NCI-H2107 treated with DMSO at 0.1 percent for 48 hours (cell line): ENCODE results near the gene KMT2A.
A peak's percentile ranks its signal among the peaks of the same experiment; 100 is the strongest.
"Not testable (repeated sequence)": the region's sequence is repeated elsewhere in the genome, so short reads cannot be mapped to it uniquely, and the experiment has no call there.

Experiments
- DNase-seq: peaks from one replicate; lab custom pipeline; 2025; ENCODE audit not compliant: unreplicated experiment; lab: John Stamatoyannopoulos, UW

Gene KMT2A

DNA sequence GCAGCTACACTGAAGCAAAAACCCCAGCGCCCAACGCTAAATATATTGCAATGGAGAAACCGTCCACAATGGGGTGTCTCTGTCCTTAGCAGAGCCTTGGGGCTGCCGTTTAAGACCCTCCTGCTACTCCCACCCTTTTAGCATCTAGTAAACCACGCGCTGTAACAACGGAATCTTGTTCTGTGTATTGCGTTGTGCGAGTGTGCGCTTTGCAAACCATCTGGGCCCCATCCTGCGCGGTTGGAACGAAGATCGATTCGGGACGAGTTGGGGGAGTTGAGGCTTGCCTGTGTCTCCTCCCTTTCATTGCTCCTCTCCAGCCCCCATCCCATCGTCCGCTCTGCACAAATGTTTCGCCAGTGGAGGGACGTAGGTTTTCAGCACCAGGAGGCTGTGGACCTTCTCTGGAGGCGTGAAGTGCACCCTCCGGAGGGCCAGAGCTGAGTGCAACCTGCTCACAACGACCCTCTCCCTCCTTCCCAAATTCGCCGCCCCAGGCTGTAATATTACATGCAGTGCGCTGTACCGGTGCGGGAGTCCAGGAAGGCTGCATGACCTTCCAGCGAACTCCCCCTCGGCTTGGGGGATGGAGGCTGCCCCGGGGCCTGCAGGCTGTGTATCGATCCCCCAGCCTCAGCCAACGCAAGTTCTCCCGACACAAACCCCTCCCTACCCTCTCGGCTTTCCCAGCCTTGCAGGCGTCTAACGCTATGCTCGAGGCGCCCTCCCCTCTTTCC is 1.6 kb upstream of the KMT2A start:
- DNase-seq = no peak

DNA sequence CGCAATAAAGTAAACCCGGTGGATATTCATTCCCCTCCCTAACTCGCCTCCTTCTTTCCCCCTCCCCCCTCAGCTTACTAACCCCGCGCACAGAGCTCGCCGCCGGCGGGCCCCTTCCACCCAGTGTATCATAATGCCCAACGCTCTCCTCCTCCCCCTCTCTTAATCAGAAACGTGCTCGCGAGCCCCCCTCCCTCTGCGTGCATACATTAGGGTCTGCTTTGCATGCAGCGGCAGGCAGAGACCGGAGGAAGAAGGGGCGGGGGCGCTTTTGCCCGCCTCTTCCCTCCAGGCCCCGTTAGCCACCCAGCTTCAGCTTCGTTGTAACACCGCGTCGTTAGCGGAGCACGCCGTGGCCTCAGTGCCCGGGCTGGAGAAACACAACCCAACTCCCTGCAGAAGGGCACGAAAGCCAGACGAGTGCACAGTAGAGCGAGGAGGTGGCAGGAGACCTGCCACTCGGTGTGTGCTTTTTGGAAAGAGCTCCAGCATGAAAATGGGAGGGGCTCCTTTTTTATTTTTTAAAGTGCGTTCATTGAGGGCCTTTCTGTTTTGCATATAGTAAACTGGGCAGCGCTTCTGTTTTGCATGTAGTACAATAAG is 901 bp upstream of the KMT2A start:
- DNase-seq = peak; percentile 75

DNA sequence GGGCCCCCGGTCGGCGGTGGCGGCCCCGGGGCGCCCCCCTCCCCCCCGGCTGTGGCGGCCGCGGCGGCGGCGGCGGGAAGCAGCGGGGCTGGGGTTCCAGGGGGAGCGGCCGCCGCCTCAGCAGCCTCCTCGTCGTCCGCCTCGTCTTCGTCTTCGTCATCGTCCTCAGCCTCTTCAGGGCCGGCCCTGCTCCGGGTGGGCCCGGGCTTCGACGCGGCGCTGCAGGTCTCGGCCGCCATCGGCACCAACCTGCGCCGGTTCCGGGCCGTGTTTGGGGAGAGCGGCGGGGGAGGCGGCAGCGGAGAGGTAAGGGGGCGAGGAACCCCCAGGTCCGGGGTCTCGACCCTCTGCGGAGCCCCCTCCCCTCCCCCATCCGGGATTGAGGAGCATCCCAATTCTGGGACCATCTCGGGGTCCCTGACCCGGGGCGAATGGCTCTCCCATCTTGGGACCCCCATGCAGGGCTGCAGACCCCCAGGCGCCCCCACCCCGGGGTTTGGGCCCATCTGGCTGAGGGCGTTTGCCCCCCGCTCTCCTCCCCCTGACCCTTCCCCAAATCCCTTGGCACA is 431 bp downstream of the KMT2A start:
- DNase-seq = no peak

DNA sequence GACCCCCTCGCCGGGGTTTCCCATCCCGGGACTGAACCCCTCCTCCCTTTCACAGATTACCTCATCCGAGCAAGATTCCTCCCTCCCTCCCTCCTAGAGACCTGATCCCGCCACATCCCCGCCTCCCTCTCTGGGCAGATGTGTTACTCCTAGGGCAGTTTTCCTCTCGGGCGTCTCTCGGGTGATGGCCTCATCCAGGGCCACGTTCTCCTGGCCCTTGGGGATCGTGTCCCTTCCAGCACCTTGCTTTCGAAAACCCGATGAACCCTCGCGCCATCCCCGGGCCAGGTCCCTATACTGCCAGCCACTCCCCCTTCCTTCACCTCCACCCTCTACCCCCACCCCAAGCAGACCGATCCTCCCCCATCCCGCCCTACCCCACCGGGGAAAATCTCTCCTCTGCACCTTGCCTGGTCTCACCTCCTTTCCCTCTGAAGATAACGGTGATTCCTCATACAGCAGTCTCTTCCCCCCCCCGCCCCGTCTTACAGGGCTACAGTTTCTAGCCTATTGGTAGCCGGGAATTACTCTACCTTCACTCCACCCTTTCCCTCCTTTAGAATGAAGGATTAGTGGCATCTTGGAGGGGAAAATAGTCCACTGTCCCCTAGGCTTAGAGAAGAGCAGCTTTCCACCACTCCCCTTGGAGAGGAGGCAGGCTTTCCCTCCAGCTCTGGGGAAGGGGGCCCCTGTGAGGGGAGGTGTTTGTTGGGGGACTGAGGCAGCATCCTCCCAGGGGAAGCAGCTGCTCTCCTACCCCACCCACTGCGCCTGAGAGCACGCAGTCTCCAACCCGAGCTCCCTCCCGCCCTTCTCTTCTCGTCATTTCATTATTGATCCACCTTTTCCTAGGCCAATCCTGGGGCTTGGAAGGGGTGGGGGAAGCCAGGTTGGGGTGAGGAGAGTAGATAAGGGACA is 1.2 kb downstream of the KMT2A start:
- DNase-seq = peak; percentile 59

DNA sequence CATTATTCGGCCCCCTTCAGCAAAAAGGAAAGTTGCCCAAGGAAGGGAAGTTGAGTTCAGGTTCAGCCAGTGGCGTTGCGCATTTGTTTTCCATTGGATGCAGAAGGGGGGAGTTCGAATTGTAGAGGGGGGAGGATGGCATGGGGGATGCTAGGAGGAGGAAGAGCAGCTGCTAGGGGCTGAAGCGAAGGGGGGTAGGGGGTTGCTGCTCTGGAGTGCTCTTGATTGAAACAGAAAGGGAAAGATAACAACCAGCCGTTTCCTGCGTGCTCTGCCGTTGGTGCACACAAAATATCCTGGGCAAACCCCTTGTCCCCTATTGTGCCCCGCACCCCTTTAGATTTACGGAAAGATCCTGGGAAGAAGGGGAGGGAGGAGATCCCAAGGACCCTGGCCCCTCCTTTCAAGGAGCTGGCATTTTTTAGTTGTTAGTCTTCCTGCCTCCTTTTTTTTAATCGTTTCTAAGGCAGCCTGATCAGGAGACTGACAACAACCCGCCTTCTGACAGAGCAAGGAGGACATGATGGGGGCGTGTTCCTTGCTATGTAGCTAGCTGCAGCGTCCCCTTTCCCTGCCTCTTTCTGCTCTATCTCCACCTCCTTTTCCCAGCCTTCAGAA is 2.1 kb downstream of the KMT2A start:
- DNase-seq = peak; percentile 50

DNA sequence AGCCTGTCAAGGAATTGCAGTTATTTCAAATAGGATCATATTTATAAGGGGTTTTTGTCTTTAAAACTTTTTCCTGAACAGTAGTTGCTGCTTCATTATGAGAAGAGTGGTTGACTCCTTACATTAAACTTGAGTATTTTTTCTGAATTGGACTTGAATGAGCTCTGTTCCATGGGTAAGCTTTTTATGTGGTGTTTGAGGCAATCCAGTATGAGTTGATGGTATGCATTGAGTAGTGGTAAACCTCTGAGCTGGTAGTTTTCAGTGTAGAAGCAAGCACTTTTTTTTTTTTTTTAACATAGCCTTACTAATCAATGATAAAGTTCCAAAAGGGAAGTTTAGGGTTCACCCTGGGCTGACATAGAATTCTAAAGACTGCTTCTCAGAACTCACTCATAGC is 3.4 kb downstream of the KMT2A start:
- no peak for DNase-seq

DNA sequence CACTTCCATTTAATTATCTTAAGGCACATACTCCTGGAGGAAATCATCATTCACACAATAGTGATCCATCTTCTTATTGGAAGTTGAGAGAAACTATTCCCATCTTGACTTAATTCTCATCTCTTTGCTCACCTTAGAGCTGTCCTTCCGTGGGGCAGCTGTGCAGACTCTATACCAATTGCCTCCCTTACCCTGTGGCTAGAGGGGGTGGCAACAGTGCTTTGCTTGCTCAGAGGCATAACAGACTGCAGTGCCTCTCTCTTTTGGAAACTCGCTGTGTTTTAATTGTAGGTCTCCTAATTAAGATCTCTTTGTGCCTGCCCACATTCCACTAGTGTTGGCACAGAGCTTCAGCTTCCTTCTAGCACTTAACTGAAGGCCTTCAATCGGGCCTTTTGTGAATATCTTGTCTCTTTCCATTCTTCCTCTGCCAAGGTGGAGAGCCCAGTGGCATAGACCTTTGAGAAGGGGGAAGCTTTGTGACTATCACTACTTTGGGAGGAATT is 5.5 kb downstream of the KMT2A start:
- DNase-seq = no peak

DNA sequence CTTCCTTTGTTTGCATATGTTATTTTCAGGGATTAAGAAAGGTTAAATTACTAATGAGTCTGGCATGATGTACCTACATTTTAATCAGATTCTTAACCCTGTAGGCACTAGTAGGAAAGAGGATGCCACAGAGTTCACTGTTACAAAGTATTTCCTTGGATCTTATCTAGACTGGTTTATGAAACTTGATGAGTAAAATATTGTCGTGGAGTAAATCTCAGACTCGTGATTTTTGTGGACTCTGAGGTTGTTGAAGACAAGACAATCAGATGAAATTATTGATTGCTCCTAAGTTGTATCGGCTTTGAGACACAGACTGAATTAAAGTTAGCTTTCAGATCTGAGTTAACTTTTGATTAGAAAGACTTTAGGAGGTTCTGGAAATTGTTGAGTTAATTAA is 6.0 kb downstream of the KMT2A start:
- DNase-seq = no peak

DNA sequence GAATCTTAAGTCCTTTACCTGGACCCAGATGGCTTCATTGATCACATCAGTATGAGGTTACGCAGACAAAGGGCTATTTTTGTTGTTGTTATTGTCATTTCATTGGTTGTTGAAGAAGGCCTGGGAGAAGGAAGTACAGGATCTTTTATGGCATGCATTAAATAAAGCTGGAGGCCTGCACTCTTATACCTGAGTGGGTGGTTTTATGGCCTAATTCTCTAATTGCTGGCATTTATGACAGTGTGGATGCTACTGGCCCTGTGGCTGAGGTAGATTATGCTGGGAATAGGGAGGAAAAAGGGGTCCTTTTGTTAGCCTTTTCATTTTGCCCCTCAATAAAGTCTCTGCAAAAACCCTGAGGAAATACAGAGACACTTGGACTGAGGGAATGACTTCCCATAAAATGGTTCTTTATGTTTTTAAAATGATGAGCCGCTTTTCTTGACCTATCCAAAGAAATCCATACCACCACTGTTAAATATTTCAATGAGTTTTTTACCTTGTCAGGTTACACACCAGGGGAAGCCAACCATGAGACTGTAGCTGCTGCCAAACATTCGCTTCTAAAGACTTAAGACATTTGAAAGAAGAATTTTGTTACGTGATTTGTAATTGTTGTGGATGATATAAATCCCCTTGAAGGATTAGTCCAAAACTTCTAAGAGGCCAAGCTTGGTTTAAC is 6.8 kb downstream of the KMT2A start:
- no peak for DNase-seq

DNA sequence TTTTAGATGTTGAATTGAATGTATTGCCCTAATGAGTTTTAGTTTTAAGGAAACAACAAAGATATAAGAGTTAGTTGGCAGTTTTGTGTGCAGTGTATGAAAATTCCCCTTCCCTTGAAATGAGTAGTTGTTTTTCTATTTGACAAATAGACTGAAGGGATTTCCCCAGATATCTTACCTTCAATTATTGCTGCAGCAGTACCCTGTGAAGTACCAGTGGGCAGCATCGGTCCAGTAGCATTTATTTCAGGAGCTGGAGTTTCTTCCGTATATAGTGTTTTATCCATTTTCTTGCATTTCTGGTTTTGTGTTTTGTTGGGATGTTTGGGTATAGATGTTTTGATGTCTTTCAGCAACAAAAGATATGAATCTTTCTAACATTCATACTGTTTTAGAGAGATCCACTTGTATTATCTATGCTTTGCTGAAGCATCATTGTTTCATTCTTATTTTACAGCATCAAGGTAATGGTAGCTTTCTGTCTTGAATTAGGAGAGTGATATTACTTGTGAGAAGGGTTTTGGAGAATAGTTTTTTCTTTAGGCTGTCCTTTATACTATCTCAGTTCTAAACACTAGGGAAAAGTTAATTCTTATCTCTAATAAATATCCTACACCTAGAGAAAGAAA is 7.4 kb downstream of the KMT2A start:
- no peak for DNase-seq

DNA sequence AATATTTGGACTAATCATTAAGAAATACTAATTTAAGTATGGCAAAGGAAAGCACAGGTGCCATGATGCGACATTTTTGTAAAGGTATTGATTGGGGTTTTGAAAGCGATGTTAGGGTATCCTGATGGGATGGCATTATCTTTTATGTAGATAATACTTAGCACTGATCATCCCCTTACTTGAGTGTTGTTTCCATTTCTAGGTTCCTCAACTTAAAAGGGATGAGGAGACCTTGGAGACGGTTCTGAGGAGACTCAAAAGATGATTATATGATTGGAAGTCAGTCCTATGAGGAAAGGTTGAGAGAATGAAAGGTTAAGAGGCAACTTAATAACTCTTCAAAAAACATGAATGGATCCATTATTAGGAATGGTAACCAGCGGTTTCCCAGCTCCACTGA is 11.1 kb downstream of the KMT2A start:
- DNase-seq = no peak

DNA sequence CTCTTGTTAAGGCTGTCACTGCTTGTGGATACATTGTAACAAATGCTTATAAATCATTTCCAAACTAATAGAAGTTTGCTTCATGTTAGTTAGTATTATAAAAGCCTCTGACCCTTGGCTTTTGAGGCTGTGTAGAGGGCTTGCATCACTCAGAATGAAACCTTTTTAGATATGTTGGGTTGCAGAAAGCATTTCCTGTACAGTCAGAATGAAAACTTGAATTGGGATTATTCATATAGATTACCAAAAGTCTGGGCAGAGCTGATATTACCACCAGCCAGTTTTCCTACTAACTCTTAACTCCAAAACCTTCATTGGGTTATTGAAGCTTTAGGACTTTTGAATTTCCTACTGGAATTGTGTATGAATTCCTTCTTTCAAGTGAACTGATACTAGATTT is 12.0 kb downstream of the KMT2A start:
- DNase-seq = no peak

DNA sequence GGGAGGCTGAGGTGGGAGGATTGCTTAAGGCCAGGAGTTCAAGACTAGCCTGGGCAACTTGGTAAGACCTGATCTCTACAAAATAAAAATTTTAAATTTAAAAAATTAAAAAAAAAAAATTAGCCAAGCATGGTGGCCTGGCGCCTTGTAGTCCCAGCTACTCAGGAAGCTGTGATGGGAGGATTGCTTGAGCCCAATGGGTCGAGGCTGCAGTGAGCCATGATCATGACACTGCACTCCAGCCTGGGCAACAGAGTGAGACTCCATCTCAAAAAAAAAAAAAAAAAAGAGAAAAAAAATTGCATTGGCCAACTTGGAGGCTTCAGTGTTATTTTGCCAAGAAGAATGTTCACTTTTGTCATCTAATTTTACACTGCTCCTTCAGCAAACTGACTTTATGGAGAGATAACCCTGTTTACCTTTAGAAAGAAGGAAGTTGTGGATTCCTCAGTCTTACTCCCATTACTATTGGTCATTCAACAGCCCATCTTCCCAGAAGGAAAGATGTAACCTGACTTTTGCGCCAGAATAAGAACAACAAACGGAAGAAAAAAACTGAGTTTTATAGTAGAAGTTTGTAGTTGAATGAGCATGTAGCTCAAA is 13.1 kb downstream of the KMT2A start:
- DNase-seq = no peak

DNA sequence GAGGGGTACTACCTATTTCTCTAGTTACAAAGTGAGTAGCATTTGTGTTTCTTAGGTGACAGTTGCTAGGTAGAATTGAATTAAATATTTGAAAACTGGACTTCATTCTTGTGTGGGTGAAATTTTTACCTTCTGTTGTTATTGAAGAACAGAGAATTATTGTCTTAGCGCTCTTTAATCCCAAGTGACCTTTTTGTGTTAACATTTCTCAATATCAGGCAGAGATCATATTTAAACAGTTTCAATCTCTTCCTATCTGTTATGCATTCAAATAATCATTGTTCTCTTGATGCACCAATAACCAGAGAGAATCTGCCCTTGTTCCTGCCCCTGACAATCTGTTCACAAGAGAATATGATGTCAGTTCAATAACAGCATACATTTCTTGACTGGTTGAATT is 14.2 kb downstream of the KMT2A start:
- no peak for DNase-seq

DNA sequence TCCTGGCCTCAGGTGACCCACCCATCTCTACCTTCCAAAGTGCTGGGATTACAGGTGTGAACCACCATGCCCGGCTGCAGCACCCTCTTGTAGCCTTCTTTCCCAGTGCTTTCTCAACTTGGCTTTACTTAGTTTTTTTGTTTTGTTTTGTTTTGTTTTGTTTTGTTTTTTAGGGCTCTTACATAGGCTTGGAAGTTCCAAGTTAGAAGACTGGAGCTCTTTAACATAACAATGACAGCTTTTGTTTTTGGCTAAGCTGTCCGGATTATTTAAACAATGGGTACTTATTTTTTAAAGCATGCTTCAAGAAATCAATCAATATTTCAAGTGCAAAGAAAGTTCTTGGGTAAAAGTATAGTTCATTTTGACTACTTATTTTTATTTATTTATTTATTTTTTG is 25.9 kb downstream of the KMT2A start:
- DNase-seq = no peak

DNA sequence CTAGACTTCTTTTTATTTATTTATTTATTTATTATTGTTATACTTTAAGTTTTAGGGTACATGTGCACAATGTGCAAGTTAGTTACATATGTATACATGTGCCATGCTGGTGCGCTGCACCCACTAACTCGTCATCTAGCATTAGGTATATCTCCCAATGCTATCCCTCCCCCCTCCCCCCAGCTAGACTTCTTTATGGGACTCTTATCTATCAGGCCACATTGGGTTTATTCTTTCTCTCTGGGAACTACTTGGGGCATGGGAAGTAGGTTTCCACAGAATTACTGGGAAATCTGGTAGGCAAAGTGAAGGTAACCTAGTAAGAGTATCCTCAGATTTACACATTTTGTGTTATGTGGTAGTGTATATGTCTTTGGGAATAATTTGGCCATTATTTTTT is 32.7 kb downstream of the KMT2A start:
- DNase-seq = not testable (repeated sequence)

DNA sequence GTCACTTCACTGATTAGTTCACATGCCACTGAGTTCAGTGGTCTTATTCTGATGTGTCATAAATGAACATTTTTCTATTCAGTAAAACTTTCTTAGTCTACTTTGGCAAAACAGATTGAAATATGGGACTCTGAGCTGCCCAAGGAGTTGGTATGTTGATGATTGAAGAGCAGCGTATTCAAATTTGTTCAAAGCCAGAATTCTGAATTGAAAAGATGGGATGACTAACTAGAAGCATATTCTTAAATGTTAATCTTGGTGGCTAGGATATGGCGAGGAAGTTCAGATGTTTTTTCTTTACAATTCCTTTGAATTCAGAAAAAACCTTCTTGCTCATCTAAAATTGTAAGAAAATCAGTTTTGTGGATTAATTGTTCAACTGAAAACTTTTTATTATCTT is 34.7 kb downstream of the KMT2A start:
- DNase-seq = no peak

DNA sequence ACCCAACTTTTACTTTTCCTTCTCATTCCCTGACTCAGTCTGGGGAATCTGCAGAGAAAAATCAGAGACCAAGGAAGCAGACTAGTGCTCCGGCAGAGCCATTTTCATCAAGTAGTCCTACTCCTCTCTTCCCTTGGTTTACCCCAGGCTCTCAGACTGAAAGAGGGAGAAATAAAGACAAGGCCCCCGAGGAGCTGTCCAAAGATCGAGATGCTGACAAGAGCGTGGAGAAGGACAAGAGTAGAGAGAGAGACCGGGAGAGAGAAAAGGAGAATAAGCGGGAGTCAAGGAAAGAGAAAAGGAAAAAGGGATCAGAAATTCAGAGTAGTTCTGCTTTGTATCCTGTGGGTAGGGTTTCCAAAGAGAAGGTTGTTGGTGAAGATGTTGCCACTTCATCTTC is 37.2 kb downstream of the KMT2A start:
- no peak for DNase-seq

DNA sequence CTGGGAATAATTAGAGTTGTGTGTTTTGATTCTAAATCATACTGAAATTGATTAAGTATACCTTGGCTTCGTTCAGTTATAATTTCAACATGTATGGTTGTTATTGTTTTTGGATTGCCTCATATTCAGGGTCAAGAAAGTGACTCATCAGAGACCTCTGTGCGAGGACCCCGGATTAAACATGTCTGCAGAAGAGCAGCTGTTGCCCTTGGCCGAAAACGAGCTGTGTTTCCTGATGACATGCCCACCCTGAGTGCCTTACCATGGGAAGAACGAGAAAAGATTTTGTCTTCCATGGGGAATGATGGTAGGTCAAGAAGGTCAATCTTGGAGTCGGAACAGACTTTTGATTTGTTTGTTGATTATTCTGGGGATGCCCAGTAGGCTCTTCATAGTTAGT is 40.4 kb downstream of the KMT2A start:
- DNase-seq = no peak

DNA sequence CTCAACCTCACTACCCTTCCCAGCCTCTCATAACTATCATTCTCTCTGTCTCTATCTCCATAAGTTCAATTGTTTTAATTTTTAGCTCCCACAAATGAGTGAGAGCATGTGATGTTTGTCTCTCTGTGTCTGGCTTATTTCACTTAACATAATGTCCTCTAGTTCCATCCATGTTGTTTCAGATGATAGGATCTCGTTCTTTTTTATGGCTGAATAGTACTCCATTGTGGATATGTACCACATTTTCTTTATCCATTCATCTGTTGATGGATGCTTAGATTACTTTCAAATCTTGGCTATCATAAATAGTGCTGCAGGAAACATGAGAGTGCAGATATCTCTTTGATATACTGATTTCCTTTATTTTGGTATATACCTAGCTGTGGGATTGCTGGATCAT is 44.9 kb downstream of the KMT2A start:
- not testable (repeated sequence) for DNase-seq
